NOMO-1 (cell line): ENCODE data around the gene KLK14.

Experiments
- DNase-seq, 2 experiments: peaks; one replicate each; lab custom pipeline; 2025; ENCODE audit not compliant: unreplicated experiment in 2 of 2; lab: John Stamatoyannopoulos, UW

The KLK14 gene

DNA sequence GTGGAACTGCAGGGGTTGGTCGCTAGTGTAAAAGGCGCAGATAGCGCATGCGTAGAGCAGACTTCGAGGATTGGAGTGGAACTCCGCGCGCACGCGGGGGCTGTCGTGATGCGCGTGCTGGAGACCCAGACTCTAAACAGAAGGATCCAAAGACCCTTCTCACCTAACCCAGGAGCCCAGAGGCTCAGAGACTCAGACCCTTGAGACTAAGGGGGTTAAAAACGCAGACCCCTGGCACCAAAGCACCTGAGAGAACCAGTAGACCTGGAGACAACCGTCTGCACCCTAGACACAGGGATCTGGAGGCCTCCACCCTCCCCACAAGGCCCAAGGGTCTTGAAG lies 26.1 kb upstream of the KLK14 start:
- no peak for DNase-seq

DNA sequence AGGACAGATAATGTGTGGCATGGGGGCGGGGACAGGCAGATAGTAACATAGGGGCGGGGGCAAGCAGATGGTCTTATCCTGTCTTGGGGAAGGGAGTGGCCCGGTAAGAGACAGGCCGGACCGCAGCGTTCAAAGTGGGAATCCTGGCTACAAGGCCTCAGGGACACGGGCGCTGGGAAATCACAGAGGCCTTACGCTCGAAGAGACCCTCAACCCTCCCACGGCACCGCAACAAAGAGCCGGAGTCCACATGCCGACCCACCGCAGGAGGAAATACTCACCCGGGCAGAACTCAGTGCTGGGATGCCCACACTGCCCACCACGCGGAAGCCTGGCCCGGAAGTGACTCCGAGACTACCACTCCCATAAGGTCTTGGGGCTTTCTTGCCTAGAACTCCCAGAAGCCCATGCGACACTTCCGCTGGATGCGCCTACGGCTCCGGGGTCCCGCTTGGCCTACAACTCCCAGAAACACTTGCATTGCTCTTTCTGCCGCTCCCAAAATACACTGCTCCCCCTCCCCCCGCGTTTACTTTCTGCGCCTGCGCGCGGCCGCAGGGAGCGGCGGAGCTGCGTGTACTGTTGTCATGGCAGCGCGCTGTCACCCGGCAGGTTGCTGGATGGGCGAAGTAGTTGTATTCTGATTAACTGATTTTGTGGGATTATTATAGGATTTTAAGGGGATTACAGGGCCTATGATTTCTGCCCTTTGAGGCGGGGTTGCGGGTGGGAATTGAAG lies 25.5 kb upstream of the KLK14 start, which contains the start of gene CTU1:
Gene CTU1, minus strand, starts transcription at position 344 of the 739 bp plus-strand sequence. CDS start 3,840 bp downstream, outside the sequence.
- peak; percentile 99 to 100 for DNase-seq

- no peak for DNase-seq
Observed at GRCh38 chr19:51107406-51108065, 24.8 kb upstream of the KLK14 start.

GRCh38 chr19:51103926-51104341 lies 21.2 kb upstream of the KLK14 start:
- DNase-seq: no peak

- no peak for DNase-seq
Observed at GRCh38 chr19:51102991-51103390, 20.3 kb upstream of the KLK14 start.

- DNase-seq: no peak
Observed at GRCh38 chr19:51101171-51101865, 18.6 kb upstream of the KLK14 start.

DNA sequence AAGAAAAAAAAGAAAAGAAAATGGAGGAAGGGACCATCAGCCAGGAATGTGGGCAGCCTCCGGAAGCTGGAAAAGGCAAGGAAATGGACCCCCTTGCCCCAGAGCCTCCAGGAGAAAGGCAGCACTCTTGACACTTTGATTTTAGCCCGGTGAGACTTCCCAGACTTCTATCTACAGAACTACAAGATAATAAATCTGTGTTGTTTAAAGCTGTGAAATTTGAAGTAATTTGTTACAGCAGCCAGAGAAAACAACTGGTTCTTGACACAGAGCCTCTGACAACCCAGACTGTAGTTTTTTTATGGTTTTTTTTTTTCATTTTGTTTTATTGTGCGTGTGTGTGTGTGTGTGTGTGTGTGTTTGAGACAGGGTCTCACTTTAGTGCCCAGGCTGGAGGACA lies 17.9 kb upstream of the KLK14 start:
- DNase-seq: no peak

- DNase-seq: no peak
Observed at GRCh38 chr19:51099047-51099382, 16.3 kb upstream of the KLK14 start.

GRCh38 chr19:51098365-51099046 lies 15.8 kb upstream of the KLK14 start:
- DNase-seq: no peak

GRCh38 chr19:51097796-51098195 lies 15.1 kb upstream of the KLK14 start:
- no peak for DNase-seq

- peak in 1 of 2 experiments; percentile 14 for DNase-seq
Observed at GRCh38 chr19:51097166-51097738, 14.6 kb upstream of the KLK14 start.

DNA sequence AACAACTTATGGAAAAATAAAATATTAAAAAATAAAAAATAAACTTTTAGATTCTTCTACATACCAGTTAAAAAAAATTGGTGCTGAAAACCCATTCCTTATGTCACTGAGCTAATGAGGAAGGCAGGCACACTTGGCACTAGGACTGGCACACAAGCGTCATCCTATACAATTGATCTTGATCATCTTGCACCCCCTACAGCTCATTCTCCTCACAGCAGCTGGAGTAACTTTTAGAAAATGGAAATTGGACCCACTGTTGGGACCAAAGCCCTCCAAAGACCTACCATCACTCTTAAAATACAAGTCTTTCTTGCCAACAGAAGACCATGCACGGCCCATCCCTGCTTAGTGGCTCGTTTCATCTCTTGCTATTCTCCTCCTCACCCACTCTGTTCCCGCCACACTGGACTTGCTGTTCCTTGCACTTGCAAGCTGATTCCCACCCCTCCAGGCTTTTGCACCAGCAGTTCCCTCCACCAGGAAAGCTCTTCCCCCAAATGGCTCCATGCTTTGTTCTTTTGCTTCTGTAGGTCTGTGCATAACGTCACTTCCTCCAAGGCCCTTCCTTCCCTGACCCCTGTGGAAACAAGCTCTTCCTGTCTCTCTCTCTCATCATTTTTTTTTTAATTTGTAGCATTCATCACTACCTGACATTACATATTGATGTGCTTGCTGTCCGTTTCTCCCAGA lies 13.9 kb upstream of the KLK14 start:
- no peak for DNase-seq

- no peak for DNase-seq
Observed at GRCh38 chr19:51094696-51095279, 12.1 kb upstream of the KLK14 start.

DNA sequence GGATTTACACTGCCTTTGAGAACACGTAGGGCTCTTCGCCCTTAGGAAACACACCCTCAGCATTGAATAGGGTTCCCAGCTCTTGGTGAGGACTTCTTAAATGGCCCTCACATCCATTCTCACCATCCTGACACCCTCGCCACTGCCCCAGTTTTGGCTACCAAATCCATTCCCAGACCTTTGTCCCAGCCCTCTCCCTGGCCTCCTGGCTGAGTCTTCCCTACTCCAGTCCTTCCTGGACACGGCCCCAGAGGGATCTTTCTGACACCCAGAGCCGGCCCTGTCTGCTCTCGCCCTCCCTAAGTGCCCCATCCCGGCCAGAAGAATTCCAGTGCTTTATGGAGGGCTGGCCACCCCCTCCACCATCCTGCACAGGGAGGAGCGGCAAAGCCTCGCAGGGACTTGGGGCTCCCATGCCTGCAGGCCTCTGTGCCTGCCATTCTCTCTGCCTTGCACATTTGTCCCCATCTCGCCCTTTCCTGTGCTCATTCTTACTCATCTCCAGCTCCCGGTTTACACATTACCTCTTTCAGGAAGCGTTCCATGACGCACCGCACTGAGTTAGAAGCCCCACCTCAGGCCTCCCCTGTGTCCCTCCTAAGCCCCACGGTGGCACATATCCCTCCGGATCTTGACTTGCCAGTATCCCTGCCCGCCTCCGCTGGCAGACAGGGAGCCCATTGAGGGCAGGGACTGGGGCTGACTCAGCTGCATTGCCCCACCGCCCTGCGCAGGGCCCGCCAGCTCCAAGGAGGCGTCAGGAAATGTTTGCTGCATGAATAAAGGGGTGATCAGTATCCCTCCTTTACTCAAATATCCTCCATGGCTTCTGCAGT lies 11.0 kb upstream of the KLK14 start:
- DNase-seq: no peak

- DNase-seq: no peak
Observed at GRCh38 chr19:51093101-51093500, 10.4 kb upstream of the KLK14 start.

DNA sequence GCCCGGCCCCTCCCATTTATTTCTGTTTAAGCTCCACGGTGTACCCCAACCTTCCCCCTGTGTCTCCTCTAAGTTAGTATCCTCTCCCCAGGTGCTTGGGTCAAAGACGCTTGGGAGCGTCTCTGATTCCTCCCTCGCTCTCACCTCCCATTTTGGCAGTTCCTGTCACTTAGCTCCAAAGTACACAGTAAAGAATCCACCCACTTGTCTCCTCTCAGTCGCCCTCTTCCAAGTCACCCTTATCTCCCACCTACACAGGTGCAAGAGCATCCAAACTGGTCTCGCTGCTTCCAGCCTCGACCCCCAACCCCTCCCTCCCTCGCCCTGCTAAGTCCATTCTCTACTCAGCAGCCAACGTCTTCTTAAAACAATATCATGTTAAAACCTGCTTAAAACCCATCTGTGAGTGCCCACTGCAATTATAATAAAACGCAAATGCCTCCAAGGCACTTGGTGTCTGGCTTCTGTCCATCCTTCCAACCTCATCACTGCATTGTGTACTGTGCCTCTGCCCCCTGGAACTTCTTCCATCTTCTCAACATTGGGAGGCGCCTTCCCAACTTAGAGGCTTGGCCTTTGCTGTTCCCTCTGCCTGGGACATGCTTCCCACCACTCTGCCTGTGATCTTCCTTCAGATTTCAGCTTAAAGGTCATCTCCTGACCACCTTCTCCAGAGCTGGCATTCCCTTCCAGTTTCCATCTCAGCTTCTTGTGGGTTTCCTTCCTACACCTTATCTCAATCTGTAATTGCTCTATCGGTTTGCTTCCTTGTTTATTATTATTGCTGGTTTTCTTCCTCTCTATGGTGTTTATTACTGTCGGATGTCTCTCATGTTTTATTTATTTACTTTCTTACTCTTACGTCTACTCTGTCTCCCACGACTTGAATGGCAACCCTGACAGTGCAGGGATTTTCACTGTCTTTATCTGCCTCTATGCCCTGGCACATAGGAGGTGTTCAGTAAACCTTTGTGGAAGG lies 9.5 kb upstream of the KLK14 start:
- DNase-seq: no peak

GRCh38 chr19:51091126-51091525 lies 8.4 kb upstream of the KLK14 start:
- no peak for DNase-seq

DNA sequence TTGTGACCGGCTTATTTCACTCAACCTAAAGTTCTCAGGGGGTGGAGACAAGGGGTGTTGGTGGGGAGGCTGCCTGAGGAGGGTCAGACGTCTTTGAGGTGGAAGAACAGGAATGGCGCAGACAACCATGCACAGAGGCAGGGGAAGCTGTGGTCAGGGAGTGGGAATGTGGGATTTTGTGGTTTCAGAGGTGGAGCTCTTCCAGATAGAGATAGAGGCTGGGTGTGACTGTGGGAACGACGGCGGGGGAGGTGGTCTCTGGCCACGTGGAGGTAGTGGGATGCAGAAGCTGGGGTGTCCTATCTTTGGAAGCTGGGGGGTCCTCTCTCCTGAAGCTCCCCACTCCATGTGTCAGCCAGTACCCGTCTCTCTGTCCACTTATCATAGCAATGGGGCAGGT lies 7.8 kb upstream of the KLK14 start:
- DNase-seq: no peak
